Ishikawa (cell line): Measurements from ENCODE around the gene TMEM254.
A peak's percentile ranks its signal among the peaks of the same experiment; 100 is the strongest.

Source experiments
- CEBPB ChIP-seq: IDR thresholded peaks from 2 replicates; pipeline ENCODE4 v1.6.1; 2012
- CREB1 ChIP-seq: IDR thresholded peaks from 2 replicates; pipeline ENCODE4 v1.6.1; 2012; ENCODE audit warnings: low read depth
- EGR1 ChIP-seq: IDR thresholded peaks from 2 replicates; pipeline ENCODE4 v1.6.1; 2012
- EP300 ChIP-seq: IDR thresholded peaks from 2 replicates; pipeline ENCODE4 v1.6.1; 2012; ENCODE audit warnings: borderline replicate concordance
- FOXM1 ChIP-seq: IDR thresholded peaks from 2 replicates; pipeline ENCODE4 v1.6.1; 2012; ENCODE audit warnings: low read depth, borderline replicate concordance
- NFIC ChIP-seq: IDR thresholded peaks from 2 replicates; pipeline ENCODE4 v1.6.1; 2012
- RAD21 ChIP-seq: IDR thresholded peaks from 2 replicates; pipeline ENCODE4 v1.6.1; 2012; ENCODE audit warnings: low read depth
- REST ChIP-seq: IDR thresholded peaks from 2 replicates; pipeline ENCODE4 v1.6.1; 2012; ENCODE audit warnings: low read depth, mild to moderate bottlenecking
- TAF1 ChIP-seq: IDR thresholded peaks from 2 replicates; pipeline ENCODE4 v1.6.1; 2012; ENCODE audit warnings: low read depth, mild to moderate bottlenecking
- TCF12 ChIP-seq: IDR thresholded peaks from 2 replicates; pipeline ENCODE4 v1.6.1; 2012; ENCODE audit warnings: low read depth
- TEAD4 ChIP-seq: IDR thresholded peaks from 2 replicates; pipeline ENCODE4 v1.6.1; 2012
- YY1 ChIP-seq: IDR thresholded peaks from 2 replicates; pipeline ENCODE4 v1.6.1; 2012; ENCODE audit warnings: low read depth
- ZBTB7A ChIP-seq: IDR thresholded peaks from 2 replicates; pipeline ENCODE4 v1.6.1; 2012; ENCODE audit warnings: low read depth
- TF ChIP-seq, protein P1 (sequence below): IDR thresholded peaks from 2 replicates; pipeline ENCODE4 v1.6.1; 2012
- TF ChIP-seq, protein P2 (sequence below): IDR thresholded peaks from 2 replicates; pipeline ENCODE4 v1.6.1; 2012

The TMEM254 gene

GRCh38 chr10:80122110-80122710 lies 43.7 kb downstream of the TMEM254 start:
- TF ChIP-seq NFIC, result no peak
- TF ChIP-seq EP300, result no peak
- TF ChIP-seq TEAD4, result no peak
- TF ChIP-seq YY1, result no peak
- TF ChIP-seq EGR1, result no peak
- no peak for TF ChIP-seq CEBPB
- no peak for TF ChIP-seq RAD21
- TF ChIP-seq REST, result no peak
- TF ChIP-seq, protein P1, sequence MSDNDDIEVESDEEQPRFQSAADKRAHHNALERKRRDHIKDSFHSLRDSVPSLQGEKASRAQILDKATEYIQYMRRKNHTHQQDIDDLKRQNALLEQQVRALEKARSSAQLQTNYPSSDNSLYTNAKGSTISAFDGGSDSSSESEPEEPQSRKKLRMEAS, result no peak
- TF ChIP-seq TCF12, result no peak
- no peak for TF ChIP-seq TAF1
- TF ChIP-seq ZBTB7A, result no peak
- TF ChIP-seq FOXM1, result no peak
- TF ChIP-seq, protein P2, sequence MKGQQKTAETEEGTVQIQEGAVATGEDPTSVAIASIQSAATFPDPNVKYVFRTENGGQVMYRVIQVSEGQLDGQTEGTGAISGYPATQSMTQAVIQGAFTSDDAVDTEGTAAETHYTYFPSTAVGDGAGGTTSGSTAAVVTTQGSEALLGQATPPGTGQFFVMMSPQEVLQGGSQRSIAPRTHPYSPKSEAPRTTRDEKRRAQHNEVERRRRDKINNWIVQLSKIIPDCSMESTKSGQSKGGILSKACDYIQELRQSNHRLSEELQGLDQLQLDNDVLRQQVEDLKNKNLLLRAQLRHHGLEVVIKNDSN, result no peak
- no peak for TF ChIP-seq CREB1

DNA sequence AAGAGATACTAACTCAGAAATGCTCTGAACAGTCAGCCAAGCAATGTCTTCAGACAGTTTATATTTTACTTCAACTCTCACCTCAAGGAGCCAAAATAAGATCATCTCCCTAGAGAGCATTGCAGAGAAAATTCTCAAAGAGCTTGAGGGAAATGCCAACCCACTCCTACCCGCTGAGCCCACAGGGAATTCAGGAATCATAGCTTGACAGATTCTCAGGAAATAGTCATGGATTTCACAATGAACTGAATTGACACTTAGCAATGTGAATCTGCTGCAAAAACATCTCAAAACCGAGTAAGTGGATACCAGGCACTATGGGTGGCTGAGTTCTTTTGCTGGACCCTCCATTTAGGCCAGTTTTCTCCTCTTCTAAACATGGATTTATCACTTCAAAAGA lies 44.3 kb downstream of the TMEM254 start:
- no peak for TF ChIP-seq REST
- TF ChIP-seq TEAD4, result no peak
- TF ChIP-seq, protein P1, result no peak
- no peak for TF ChIP-seq RAD21
- no peak for TF ChIP-seq TCF12
- TF ChIP-seq EGR1, result no peak
- TF ChIP-seq, protein P2, result no peak
- TF ChIP-seq CREB1, result no peak
- no peak for TF ChIP-seq NFIC
- no peak for TF ChIP-seq YY1
- TF ChIP-seq ZBTB7A, result no peak
- no peak for TF ChIP-seq EP300
- TF ChIP-seq FOXM1, result no peak
- no peak for TF ChIP-seq CEBPB

- TF ChIP-seq TEAD4, result no peak
These were observed 48.4 kb downstream of the TMEM254 start for GRCh38 chr10:80126876-80127275.

DNA sequence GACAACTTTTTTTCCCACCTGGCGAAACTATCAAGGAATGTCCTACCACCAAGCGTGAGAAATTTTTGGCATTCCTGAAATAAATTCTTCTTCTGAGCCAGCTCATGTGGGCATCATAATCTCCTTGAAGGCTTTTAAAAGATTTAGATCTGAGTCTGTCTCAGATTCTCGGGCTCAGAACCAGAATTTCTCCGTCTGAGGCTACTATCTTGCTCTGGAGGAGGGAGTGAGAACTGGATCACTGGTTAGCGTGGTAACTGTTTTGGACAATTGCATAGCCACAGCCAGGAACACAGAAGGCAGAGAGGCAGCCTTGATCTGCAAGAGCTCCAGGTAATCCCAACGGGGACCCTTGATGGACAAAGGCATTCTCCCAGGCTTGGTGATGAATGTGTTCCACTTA lies 53.0 kb downstream of the TMEM254 start:
- TF ChIP-seq TEAD4, result peak; percentile 71
- TF ChIP-seq, protein P1, result no peak

GRCh38 chr10:80132299-80133139 lies 54.1 kb downstream of the TMEM254 start, which contains the start of gene PLAC9:
Gene PLAC9 (plus strand): TSS chr10:80132730. CDS start chr10:80132763, 33 bp downstream.
- TF ChIP-seq CREB1, result no peak
- no peak for TF ChIP-seq TEAD4
- no peak for TF ChIP-seq ZBTB7A
- no peak for TF ChIP-seq FOXM1
- TF ChIP-seq TAF1, result no peak
- no peak for TF ChIP-seq EGR1
- TF ChIP-seq, protein P1, result no peak
- no peak for TF ChIP-seq EP300
- no peak for TF ChIP-seq CEBPB
- TF ChIP-seq YY1, result no peak
- TF ChIP-seq, protein P2, result no peak
- no peak for TF ChIP-seq REST
- no peak for TF ChIP-seq NFIC
